NK-92 (cell line): Measurements from ENCODE around the gene B3GALT6.

Experiments used
- DNase-seq: peaks from one replicate; lab custom pipeline; 2025; ENCODE audit not compliant: unreplicated experiment; lab: John Stamatoyannopoulos, UW

B3GALT6 gene

DNA sequence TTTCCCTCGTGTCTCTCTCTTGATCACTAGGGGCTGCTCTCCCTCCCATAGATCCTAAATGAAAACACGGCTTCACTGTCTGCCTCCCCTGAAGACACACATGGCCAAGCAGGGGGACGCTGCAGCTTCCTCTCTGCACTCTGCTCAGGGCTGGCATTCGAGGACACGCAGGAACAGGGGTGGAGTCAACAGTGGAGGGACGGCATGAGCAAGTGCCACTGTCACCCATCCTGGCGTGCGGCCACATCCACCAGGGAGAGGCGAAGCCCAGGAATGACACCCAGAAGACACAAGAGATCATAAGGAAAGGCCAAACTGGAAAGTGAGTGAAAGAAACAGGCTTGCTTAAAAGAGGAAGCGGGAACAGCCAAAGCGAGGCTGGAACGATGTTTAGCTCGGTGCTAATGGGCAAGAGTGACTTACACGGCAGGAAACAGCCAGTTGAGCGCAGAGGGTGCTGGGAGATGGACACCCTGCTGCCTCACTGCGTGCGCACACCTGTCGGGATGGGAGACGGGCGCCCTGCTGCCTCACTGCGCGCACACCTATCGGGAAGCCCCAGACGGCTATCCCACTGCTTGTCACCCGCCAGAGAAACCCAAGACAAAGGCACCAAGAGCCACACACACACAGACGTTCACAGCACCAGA, 28.0 kb downstream of the B3GALT6 start:
- no peak for DNase-seq

DNA sequence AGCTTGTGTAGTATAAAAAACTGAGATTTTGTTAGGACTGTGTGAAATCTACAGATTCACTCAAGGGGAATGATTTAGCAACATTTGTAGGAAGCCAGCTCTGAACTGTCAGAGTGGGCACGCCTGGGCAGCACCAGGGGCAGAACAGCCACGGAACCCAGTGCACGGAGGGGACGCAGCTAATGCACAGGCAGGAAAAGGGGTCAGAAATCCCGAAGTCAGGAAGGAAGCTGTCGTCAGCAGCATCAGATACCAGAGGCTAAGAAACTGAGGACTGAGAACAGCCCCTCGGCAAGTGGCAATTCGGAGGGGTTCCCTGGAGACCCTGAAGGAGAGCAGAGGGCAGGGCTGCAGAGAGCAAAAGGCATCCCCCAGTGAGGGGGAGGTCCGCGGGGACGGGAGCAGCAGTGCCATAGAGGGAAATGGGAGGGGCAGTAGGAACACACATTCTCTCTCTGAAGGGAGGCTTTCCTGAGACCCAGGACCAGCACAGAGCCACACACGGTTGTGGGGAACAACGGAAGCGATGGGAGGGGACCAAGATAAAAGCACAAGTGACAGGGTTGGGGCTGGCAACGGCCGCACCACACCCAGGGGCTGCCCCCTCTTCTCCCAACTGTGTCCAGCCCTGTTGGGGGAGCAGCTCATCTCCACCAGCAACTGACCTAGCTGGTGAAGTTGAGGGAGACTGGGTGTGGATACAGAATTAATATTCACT, 29.0 kb downstream of the B3GALT6 start:
- no peak for DNase-seq

DNA sequence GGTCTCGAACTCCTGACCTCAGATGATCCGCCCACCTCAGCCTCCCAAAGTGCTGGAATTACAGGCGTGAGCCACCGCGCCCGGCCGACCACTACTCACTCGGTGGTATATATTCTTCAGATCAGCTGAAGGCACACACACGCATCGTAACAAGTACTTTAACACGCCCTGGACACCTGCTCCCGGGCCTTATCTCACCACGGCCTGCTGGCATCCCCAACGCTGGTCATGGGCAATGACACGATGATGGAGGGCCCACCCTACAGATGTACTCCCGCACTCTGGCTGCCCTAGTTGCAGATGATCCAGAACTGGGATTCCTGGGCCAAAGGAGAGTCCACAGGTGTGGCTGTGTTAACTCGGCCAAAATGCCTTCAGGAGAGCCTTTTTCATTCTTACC, 30.0 kb downstream of the B3GALT6 start:
- DNase-seq, result no peak

DNA sequence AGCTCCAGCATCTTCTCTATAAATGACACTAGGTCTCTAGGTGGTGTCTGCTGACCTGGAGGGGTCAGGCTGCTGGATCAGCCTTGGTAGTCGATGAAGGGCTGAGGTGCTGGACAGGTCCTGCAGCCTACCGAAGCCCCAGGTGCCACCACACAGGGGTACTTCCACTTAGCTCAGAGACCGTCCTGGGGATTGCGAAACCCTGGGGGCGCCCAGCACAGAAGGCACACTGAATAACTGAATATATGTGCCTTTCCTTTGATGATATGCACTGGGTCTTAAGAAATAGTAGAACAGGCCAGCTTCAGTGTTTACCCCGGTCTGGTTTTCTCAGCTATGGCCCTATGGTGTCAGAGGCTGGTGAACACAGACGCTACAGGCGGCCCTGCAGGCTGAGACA, 30.7 kb downstream of the B3GALT6 start:
- no peak for DNase-seq

DNA sequence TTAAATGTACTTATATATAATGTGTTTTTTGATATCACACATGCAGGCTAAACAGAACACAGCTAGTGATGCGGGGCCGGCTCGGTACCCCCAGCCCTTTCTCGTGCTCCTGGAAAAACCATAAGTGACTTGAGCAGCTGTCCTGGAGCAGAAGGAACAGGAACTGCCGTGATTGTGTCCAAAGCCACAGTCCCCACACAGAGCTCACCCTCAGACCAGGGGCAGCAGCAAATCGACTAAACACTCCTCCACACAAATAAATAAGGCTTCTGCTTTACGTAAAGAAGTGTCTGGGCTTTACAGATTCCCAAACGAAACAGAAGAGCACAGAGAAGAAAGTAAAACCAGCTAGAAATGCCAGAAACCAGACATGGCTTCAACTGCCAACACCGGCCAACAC, 32.0 kb downstream of the B3GALT6 start:
- DNase-seq, result no peak

DNA sequence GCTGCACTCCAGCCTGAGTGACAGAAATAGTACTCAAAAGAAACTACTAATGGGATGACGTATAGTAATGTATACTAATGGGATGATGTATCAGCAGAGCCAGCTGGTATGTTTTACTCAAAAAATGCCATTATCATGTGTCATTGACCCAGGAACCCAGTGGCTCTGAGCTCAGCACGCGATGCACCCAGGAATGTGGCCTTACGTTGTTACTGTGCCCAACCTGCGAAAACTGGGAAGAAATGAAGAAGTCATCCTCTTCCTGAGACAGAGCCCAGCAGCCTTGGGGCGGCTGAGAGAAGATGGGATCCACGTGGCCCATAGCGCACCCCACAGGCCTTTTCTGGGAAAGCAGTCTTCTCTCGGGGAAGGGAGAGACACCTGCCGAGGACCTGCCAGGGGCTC, 32.8 kb downstream of the B3GALT6 start:
- no peak for DNase-seq

DNA sequence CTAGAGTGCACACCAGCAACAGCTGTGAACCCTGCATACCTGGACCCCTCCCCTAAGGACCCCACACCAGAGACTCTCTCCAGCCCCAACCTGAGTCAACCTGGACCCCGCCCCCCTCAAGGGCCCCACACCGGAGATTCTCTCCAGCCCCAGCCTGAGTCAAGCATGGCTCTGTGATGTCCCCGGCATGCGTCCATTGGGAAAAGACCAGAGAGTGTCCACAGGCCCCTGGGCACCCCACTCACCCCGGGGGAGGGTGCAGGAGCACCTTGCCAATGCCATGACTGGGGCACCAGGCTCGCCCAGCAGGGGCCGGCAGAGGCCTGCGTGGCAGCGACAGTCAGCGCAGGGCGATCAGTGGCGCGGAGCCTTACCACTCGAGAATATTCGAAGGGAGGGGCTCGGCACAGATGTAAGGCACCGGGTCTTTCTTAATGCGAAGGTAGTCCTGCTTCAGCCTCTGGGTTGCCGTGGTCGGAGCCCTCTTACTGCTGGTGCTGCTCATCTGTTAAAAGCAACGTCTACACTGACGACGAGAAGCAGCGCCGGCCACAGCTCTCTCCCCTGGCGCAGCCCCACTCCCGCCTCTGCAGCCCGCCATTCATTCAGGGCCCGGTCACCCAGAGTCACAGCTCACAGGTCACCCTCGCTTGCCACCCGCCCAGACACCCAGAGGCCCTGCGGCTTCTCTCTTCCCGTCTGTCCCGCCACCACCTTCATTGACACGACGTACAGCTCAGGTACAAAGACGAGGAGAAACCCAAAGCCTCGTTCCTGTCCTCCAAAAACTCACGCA, 35.6 kb downstream of the B3GALT6 start:
- DNase-seq, result no peak

DNA sequence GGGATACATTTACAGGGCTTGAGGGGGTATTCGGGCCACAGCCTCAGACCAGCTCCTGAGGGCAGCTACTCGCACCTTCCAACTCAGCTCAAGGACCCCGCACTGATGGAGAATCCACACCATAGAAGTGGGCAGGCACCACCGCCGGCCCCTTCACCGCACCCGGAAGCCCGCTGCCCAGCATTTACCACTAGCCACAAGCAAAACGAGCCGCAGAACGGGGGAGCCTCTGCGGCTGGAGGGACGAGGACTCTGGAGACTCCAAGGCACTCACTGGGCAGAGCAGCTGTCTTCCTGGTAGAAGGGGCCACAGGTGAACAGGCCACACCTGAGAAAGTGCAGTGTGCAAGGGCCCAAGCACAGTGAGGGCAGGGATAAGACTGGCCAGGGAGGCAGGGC, 36.2 kb downstream of the B3GALT6 start:
- DNase-seq, result no peak

DNA sequence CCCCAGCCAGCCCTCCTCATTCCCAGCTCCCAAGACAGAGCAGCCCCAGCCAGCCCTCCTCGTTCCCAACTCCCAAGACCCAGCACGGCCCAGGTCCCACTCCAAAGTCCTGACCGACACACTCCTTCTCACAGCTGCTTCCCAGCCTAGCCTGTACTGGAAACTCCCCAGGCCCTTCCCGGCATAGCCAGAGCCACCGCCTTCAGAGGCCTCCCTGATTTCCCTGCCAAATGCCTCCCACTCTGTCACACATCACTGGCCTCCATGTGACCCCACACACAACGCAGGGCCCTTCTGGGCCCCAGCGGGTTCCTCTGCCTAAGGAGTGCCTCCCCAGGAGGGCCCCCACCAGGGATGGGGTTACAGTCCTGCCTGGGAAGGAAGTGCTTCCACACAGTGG, 38.8 kb downstream of the B3GALT6 start:
- DNase-seq, result no peak

DNA sequence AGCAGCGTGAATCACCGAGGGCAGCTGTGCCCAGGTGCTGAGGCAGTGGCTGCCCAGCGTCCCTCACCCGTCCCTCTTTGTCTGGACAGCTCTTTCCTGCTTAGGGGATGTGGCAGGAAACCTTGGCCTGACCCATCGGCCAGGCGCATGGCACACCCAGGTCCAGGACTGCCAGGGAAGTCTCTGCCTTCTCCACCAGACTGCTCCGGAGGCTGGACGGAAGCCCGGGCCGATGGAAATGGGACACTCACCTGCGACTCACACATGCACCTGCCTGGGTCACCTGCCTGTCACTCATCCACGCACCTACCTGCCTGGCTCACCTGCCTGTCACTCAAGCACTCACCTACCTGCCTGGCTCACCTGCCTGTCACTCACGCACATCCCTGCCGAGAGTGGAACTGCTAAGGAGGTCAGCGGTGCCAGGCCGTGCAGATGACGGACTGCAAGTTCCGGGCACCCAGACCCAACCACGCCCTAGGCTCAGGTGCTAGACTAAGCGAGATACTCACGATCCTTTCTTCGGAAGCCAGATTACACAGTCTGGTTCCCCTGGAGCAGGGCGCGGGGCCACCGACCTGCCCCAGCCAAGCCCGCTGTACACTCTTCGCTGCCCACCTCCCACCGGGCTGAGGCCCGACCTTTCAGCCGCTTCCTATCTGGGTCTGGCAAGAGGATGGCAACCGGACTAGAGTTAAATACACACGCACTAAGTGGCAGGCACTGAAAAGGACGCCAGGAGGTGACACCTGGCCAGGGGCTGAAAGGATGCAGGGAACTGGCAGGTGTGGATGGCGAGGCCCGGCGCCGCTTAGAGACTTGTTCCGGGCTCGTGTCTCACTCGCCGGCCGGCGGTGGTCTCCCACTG, 40.5 kb downstream of the B3GALT6 start:
- DNase-seq, result no peak

DNA sequence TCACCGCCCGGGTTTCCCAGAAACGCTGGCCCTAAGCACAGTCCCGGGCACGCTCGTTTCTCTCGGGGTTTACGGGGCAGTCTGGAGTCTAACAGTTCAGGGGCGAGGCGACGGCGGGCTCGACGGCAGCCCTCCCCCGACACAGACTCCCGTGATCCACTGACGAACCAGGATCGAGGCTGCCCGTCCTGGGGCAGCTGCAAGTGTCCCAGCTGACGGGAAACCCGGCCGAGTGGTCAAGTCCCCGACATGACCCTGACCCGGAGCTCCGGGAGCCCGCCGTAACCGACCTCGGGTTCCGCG, 41.1 kb downstream of the B3GALT6 start:
- no peak for DNase-seq

DNA sequence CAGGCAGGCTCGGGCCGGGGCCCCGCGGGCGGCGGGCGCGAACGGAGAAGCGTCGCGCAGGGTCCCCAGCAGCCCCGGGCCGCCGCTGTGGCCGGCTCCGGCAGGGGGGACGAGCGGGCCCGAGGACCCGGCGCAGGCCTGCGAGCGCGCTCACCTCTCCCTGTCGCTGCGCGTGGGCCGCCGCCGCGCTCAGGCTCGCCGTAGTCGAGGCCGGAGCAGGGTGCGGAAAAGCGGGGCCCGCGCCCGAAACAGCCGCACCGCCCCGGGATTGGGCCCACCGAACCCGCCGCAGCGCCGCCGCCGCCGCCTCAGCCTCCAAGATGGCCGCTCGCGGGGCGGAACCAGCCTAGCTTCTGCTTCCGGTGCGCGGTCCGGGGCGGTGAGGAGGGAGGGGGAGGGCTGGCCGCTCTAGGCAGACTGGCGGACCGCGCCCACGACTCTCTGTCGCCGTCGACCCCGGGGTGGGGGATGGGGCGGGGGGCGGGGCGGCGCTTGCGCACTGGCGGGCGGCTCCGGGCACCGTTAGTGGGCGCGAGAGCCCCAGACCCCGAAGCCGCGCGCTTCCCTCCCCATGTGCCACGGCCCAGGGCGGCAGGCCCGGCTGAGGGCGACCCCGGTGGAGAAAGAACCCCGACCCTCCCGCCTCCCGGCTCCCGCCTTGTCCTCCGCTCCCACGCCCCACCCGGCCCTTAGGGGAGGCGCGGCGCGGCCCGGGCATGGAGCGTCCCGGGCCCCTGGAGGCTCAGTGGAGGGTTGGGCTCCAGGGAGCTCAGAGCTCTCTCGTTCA, 41.7 kb downstream of the B3GALT6 start, which contains the start of gene UBE2J2:
TSS of gene UBE2J2 (minus strand) at position 343 of the 787 bp plus-strand sequence. CDS start 5,862 bp downstream, outside the sequence.
- DNase-seq, result peak; percentile 64

DNA sequence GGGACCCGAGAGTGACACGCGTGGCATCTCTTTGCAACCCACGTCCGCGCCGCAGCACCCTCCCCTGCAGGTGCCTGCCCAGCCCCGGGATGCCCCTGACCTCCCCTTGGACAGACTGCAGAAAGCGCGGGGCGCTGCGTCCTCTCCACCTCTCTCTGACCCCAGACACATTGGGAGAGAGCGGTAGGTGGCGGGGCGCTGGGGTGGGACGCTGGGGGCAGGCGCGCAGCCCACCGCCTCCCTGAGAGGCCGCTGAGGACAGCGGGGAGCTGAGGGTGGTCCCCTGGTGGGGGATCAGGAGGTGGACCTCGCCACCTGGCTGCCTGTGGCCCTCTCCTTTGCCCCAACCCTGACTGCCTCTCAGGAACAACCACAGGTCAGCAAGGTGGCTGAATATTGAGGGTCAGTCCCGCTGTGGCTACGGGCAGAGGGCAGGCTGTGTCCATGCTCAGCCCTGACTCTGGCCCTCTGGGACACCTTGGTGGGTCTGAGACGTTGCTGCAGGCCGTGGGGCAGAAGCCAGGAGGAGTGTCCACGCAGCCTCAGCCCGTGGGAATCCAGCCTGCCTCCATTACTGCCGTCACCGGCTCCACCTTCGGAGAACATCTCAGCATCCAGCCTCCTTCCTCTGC, 42.4 kb downstream of the B3GALT6 start:
- DNase-seq, result no peak

DNA sequence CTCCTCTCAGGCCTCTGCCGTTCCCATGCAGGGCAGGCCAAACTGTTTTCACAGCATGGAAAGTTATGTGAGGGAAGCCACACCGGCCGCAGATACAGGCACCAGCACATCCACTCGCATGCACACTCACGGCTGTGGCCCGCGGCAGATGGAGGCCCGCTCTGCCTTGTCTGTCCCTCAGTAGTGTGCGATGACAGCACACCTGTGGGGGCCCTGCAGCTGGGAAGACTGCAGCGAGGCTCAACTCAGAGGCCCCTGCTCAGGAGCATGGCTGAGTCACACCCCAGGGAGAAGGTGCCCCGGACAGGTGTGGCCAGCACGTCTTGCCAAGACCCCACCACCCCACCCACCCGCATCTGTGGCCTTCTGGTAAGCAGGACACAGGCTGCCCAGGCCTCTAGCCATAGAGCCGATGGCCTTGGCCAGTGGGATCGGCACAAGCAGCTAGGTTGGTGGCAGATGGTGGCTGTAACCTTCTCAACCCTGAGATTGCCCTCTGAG, 42.9 kb downstream of the B3GALT6 start:
- DNase-seq, result no peak

DNA sequence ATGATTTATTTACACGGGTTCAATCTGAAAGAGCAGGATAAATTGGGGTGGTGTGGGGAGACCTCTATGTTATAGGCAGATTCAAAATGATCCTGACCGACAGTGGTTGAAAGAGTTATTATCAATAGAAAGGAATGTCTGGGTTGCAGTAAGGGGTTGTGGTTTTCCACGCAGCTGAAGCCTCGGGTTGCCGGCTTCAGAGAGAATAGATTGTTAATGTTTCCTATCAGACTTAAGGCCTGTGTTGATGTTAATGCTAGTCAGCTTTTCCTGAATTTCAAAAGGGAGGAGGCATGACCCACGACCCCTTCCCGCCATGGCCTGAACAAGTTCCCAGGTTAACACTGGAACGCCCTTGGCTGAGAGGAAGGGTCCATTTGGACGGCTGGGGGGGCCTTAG, 43.8 kb downstream of the B3GALT6 start:
- DNase-seq, result no peak

DNA sequence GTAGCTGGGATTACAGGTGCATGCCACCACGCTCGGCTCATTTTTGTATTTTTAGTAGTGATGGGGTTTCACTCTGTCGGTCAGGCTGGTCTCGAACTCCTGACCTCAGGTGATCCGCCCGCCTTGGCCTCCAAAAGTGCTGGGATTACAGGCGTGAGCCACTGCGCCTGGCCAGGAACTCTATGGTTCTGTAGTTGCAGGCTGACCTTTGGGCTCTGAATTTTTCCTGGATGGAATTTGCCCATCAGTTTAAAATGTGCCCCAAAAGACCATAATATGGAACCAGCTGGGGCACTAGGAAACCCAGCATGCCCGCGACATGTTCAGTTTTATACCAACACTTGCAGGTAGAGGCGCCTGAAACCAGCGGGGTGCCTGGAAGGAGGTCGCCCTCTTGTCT, 46.6 kb downstream of the B3GALT6 start:
- no peak for DNase-seq

DNA sequence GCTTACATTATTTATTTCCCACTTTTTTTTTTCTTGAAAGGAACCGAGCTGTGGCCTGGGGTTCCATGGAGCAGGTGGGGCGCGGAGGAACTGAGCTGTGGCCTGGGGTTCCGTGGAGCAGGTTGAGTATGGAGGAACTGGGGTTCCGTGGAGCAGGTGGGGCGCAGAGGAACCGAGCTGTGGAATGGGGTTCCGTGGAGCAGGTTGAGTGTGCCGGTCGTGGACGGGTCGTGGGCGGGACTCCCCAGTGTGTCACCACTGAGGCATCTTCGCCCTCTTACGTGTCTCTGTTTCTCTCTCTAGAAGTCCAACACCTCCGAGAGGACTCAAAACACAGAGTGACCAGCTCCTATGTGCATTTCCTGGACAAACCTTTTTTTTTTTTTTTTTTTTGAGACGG, 47.0 kb downstream of the B3GALT6 start:
- DNase-seq, result no peak

DNA sequence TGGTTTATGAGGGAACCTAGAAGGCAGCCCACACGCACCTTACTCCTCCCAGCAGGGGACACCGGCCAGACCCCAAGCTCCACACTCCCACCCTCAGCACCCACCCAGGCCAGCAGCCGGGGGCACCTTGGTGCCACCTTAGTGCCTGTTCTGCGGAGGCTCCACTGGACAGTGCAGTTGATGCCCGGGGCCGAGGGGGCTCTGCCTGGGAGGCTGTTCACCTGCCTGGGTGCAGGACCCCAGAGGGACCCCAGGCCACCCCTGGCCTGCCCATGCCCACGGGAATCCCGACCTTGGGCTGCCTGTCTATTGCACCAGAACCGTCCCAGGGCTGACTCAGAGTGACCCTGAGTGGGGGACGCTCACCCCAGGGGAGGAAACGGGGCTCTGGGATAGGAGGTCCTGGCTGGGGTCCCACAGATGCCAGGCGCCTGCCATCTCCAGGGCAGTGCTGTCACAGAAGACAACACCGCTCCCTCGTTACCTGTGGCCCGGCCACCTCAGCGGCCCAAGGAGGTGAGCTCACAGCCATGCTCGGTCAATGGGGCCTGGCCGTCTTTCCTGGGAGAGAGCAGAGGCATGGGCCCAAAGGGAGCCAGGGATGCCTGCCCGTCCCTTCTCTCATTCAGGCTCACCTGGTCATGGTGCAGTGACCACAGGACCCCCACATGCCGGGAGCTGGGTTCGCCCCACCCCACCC, 48.9 kb downstream of the B3GALT6 start:
- DNase-seq, result no peak
